MM.1S (cell line): Measurements from ENCODE around the gene GALP.

ENCODE experiments used
- EZH2phosphoT487 ChIP-seq: fragments of 300-600 bp; sonication (generic); IDR thresholded peaks from 2 replicates; pipeline ENCODE4 v1.6.1; 2018; ENCODE audit warnings: antibody characterized with exemption, low read length
- TF ChIP-seq, protein P1 (sequence below): fragments of 300-600 bp; sonication (generic); IDR thresholded peaks from 2 replicates; pipeline ENCODE4 v1.5.1; 2016; ENCODE audit warnings: antibody characterized with exemption, low read length, mixed read lengths

DNA sequence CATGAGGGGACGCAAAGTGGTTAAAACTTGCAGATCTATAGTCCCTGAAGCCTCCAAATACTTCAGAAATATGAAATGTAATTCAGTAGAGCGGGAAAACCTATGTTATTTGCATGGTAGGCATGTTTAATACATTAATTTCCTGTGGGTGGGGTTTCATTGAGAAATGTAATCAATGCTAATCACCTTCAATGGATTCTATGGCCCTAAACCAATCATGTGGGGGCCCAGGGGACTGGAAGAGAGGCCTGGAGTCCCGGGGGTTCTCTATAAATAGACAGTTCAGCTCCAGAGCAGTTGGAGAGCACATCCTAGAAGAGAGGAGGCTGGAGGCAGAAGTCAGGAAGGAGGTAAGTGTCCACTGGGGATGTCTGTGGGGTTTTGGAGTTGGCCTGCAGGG lies 26.2 kb downstream of the GALP start, which contains the start of gene ZSCAN5C:
- TF ChIP-seq, protein P1, sequence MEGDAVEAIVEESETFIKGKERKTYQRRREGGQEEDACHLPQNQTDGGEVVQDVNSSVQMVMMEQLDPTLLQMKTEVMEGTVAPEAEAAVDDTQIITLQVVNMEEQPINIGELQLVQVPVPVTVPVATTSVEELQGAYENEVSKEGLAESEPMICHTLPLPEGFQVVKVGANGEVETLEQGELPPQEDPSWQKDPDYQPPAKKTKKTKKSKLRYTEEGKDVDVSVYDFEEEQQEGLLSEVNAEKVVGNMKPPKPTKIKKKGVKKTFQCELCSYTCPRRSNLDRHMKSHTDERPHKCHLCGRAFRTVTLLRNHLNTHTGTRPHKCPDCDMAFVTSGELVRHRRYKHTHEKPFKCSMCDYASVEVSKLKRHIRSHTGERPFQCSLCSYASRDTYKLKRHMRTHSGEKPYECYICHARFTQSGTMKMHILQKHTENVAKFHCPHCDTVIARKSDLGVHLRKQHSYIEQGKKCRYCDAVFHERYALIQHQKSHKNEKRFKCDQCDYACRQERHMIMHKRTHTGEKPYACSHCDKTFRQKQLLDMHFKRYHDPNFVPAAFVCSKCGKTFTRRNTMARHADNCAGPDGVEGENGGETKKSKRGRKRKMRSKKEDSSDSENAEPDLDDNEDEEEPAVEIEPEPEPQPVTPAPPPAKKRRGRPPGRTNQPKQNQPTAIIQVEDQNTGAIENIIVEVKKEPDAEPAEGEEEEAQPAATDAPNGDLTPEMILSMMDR: no peak
- TF ChIP-seq EZH2phosphoT487: no peak
